ENCODE results near the gene ECT2L. TPM values are rescaled to one million over a fixed set of nuclear protein-coding genes. Genes with fewer than 3 reads are reported as not detected.

The ECT2L gene
- total RNA-seq, 1 donor from 2014 or later: not detected

GRCh38 chr6:138796771-138797170 is 884 bp downstream of the ECT2L start:
- H3K4me3 Mint-ChIP-seq (ENCODE audit: low read depth): peak overlapping the region; percentile 14
- H3K9me3 Mint-ChIP-seq (ENCODE audit: low read depth): no peaks in the 10 kb centered on the region

GRCh38 chr6:138797806-138798446 is 2.0 kb downstream of the ECT2L start:
- Mint-ChIP-seq H3K4me1 (ENCODE audit: low read depth) (peaks cover 3% of the 10 kb centered on the region), H3K36me3 (ENCODE audit: insufficient read depth) (peaks cover 1% of the 10 kb centered on the region), H3K9me3 (ENCODE audit: low read depth) (no peaks in the 10 kb centered on the region), H3K27me3 (peaks cover 30% of the 10 kb centered on the region), H3K27ac (no peak overlapping the region), H3K4me3 (ENCODE audit: low read depth) (no peak overlapping the region)
- no peak for DNase-seq (ENCODE audit: low spot score, unreplicated experiment)
- no peak for TF ChIP-seq CTCF (IDR thresholded peaks at IDR 0.05; ENCODE audit: unreplicated experiment)

More at GRCh38 chr6:138796771-138797170, 884 bp downstream of the ECT2L start:
- peaks cover 1% of the 10 kb centered on the region for H3K36me3 Mint-ChIP-seq (ENCODE audit: insufficient read depth)
- H3K4me1 Mint-ChIP-seq (ENCODE audit: low read depth): peaks cover 3% of the 10 kb centered on the region
- H3K27ac Mint-ChIP-seq: no peak overlapping the region
- H3K27me3 Mint-ChIP-seq: peaks cover 30% of the 10 kb centered on the region
- DNase-seq (ENCODE audit: low spot score, unreplicated experiment): no peak
- no peak for TF ChIP-seq CTCF (IDR thresholded peaks at IDR 0.05; ENCODE audit: unreplicated experiment)

- peaks cover 25% of the 10 kb centered on the region for H3K27me3 Mint-ChIP-seq
- H3K4me1 Mint-ChIP-seq (ENCODE audit: low read depth): peaks cover 3% of the 10 kb centered on the region
- no peaks in the 10 kb centered on the region for H3K9me3 Mint-ChIP-seq (ENCODE audit: low read depth)
- H3K36me3 Mint-ChIP-seq (ENCODE audit: insufficient read depth): peaks cover 1% of the 10 kb centered on the region
- no peak for DNase-seq (ENCODE audit: low spot score, unreplicated experiment)
- H3K27ac Mint-ChIP-seq: no peak overlapping the region
- no peak for TF ChIP-seq CTCF (IDR thresholded peaks at IDR 0.05; ENCODE audit: unreplicated experiment)
- no peak overlapping the region for H3K4me3 Mint-ChIP-seq (ENCODE audit: low read depth)
Measured at GRCh38 chr6:138800377-138801150, 4.7 kb downstream of the ECT2L start.

GRCh38 chr6:138803331-138803730 is 7.4 kb downstream of the ECT2L start:
- H3K9me3 Mint-ChIP-seq (ENCODE audit: low read depth): no peaks in the 10 kb centered on the region
- no peak for DNase-seq (ENCODE audit: low spot score, unreplicated experiment)

More at GRCh38 chr6:138803331-138803730, 7.4 kb downstream of the ECT2L start:
- TF ChIP-seq CTCF (IDR thresholded peaks at IDR 0.05; ENCODE audit: unreplicated experiment): no peak
- H3K36me3 Mint-ChIP-seq (ENCODE audit: insufficient read depth): no peaks in the 10 kb centered on the region
- H3K4me1 Mint-ChIP-seq (ENCODE audit: low read depth): no peaks in the 10 kb centered on the region
- H3K4me3 Mint-ChIP-seq (ENCODE audit: low read depth): no peak overlapping the region
- no peak overlapping the region for H3K27ac Mint-ChIP-seq
- peaks cover 3% of the 10 kb centered on the region for H3K27me3 Mint-ChIP-seq

Data from progenitor cell of endocrine pancreas (in vitro differentiated cells).